GM20000 (cell line): ENCODE results near the gene S100A8.

Source experiments
- DNase-seq: peaks from one replicate; pipeline ENCODE4 v3.0.0; 2012; ENCODE audit warnings: low spot score
- TF ChIP-seq, protein P1 (sequence below): IDR thresholded peaks from 2 replicates; pipeline ENCODE4 v1.5.1; 2012; ENCODE audit warnings: mild to moderate bottlenecking, control low read depth; ENCODE audit errors: extremely low read depth, missing control alignments

The S100A8 gene

DNA sequence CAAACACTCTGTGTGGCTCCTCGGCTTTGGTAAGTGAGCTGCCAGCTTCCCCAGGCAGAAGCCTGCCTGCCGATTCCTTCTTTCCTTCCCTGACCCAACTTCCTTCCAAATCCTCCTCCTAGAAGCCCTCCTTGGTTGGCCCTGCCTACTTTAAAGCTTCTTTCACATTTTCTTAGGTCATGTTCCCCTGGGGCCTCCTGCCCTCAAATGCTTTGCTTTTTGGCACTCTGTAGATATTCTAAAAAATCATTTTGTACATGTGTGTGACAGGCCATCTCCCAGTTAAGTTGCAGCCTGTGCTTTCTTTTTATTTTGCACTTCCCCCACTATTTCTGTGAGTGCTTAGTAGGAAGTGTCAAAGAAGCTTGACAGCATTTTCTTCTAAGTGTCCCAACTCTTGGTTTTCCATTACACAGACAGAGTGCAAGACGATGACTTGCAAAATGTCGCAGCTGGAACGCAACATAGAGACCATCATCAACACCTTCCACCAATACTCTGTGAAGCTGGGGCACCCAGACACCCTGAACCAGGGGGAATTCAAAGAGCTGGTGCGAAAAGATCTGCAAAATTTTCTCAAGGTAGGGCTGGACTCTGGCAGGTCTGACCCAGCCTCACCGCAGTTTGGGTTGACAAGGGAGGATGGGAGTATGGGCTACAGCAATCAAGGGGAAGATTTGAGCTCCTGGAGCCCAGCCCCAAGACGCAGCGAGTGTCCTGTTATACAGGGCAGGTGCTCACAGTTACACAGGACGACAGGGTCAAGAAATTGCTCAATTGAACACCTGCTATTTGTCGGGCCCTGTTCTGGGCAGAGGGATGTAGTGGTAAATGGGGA, 32.8 kb downstream of the S100A8 start, which contains the start of gene S100A9:
TSS of gene S100A9 (plus strand) at position 2 of the 838 bp plus-strand sequence. CDS start at position 432, 430 bp downstream.
- DNase-seq, result no peak

DNA sequence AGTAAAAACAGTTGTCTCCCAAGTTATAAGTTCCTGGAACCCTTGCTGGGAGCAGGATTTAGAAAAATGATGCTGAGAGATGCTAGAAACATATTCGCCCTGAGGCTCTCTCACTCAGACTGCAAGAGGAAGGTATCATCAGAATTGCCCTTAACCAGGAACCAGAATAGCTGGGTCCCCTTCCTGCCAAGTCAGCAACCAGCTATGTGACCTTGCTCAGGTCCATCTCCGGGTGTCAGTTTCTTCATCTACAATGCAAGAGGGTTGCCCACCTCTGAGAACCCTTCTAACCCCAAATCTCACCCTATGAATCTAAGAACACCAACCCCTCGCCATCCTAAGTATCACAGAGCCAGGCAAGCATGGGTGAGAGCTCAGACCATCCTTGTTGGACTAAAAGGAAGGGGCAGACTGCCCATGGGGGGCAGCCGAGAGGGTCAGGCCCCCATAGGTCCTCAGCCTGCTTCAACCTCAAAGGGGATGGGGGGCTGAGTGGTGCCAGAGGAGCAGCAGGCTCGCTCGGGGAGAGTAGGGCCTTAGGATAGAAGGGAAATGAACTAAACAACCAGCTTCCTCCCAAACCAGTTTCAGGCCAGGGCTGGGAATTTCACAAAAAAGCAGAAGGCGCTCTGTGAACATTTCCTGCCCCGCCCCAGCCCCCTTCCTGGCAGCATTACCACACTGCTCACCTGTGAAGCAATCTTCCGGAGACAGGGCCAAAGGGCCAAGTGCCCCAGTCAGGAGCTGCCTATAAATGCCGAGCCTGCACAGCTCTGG, 33.6 kb downstream of the S100A8 start:
- DNase-seq, result no peak

More for the DNA sequence above, 32.8 kb downstream of the S100A8 start, which contains the start of gene S100A9:
- TF ChIP-seq, protein P1, sequence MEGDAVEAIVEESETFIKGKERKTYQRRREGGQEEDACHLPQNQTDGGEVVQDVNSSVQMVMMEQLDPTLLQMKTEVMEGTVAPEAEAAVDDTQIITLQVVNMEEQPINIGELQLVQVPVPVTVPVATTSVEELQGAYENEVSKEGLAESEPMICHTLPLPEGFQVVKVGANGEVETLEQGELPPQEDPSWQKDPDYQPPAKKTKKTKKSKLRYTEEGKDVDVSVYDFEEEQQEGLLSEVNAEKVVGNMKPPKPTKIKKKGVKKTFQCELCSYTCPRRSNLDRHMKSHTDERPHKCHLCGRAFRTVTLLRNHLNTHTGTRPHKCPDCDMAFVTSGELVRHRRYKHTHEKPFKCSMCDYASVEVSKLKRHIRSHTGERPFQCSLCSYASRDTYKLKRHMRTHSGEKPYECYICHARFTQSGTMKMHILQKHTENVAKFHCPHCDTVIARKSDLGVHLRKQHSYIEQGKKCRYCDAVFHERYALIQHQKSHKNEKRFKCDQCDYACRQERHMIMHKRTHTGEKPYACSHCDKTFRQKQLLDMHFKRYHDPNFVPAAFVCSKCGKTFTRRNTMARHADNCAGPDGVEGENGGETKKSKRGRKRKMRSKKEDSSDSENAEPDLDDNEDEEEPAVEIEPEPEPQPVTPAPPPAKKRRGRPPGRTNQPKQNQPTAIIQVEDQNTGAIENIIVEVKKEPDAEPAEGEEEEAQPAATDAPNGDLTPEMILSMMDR, result no peak

DNA sequence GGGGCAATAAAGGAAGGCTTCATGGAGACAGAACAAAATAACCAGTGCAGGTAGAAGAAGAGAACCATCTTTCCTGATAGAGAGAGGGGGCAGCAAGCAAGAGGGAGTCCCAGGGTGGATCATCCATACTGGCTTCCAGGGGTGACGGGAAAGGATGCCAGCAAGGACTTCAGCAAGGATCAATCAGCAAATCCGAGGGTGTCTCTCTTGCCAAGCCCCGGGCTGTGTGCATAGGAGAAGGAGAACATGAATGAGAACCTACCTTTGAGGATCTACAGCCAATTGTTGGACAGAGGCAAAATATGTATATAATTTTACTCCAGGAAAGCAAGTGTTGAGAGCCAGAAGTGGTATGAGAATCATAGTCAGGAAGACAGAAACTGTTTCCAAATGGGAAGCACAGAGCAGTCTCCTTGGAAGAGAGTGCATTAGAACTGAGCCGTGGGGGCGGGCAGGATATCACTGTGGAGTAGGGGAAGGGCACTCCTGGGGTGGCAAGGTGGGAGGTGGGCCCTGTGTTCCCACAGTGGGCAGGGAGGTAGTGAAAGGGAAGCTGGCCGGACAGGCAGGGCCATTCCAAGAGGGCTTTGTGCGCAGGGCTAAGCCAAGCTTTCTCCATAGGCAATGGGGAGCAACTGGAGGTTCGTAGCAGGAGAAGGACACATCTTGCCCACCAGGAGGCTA, 34.3 kb downstream of the S100A8 start:
- TF ChIP-seq, protein P1, result no peak
- no peak for DNase-seq

More for the DNA sequence above, 33.6 kb downstream of the S100A8 start:
- TF ChIP-seq, protein P1, result no peak

DNA sequence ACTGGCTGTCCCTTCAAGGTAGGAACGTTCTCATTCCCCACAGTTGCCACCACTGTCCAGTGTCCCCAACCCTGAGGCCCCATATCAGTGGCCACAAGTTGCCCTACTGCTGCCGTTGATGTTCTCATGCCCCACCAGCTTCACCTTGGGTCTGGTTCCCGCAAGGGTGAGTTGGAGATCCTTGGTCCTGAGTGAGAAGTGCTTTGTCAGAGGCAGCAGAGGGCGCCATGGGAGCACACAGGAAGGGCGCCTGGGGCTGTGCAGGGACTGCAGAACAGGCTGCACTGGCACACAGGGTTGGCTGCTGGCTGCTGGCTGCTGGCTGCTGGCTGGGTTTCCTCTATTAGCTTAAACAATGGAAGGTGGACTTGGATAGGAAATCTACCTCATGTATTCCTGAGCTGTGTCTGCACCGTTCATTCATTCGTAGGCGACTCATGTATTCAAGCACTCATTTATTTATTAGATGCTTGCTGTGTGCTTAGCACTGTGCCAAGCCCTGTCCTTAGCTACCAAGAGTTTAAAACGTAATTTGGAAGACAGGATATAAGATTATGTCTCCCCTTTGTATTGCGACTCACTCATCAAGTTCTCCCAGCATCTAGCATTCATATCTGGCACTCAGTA, 35.3 kb downstream of the S100A8 start:
- peak; percentile 54 for DNase-seq
- TF ChIP-seq, protein P1, result peak; percentile 36

DNA sequence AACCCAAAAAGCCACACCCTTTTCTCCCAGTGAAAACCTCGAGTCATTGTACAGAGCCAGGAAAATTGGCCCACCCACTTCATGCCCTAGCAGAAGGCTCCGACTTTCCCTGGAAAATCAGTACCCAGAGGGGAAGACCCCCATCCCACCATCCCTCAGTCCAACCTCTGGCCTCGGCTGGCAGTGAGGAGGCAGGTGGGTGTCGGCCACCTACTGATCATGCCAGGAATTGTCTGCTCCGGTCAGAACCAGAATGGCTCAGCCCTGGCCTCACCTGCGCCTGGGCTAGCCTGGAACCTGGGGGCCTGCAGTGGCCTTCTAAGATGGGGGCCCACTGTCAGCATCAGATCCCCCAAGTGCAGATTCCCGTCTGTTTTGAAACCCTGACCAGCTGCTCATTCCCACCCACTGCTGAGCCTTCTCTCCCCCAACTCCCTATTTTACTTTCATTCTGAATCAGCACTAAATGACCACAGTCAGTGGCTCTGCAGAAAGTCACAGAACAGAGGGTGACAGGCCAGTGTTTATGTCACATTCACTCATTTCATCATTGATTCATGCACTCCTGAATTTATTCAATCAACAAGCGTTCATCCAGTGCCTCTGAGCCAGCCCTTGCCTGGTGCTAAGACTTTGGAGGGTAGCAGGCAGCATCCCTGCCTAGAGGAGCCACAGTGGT, 36.2 kb downstream of the S100A8 start:
- TF ChIP-seq, protein P1, result no peak

DNA sequence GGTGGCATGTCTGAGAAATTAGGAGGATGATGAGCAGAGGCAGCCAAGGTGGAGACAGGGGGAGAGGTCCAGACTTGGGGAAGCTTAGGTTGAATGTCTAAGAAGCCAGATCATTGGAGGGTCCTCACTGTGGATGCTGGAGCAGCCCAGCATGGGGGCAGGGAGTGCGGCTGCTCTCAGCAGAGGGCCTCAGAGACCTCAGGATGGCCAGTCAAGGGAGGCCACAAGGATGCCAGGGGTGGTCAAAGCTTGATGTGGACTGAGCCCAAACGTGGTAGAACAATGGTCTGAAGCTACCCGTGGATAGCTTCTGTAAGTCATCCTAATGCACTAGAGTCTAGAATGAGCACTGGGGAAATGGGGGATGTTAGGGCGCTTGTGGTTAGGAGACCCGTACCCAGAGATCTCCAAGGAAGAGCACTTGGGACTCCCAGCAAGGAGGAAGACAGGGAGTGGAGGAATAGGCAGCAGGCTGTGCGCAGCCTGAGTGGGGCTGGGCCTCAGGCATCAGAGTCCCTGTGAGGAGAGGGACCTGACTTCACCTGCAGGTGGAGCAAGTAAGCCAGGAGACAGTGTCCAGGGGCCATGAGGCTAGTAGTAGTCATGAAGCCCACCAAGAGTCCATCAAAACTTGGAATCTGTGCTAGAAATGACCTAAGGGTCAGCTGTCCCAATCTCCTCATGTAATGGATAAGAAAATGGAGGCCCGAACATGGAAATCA, 37.5 kb downstream of the S100A8 start:
- peak; percentile 42 for DNase-seq

More for the DNA sequence above, 36.2 kb downstream of the S100A8 start:
- DNase-seq, result no peak

More for the DNA sequence above, 37.5 kb downstream of the S100A8 start:
- TF ChIP-seq, protein P1, result peak; percentile 28
